WI38 (cell line): Measurements from ENCODE around the gene NPHP4.

Experiments used
- H3K4me3 ChIP-seq: 2 replicates; pipeline ENCODE4 v1.5.1; 2011; ENCODE audit warnings: low read depth, mild to moderate bottlenecking, control low read depth, low read length
- CTCF ChIP-seq: IDR thresholded peaks from 2 replicates; pipeline ENCODE4 v1.5.1; 2012; ENCODE audit warnings: low read depth, mild to moderate bottlenecking, control low read depth, low read length

Gene NPHP4

DNA sequence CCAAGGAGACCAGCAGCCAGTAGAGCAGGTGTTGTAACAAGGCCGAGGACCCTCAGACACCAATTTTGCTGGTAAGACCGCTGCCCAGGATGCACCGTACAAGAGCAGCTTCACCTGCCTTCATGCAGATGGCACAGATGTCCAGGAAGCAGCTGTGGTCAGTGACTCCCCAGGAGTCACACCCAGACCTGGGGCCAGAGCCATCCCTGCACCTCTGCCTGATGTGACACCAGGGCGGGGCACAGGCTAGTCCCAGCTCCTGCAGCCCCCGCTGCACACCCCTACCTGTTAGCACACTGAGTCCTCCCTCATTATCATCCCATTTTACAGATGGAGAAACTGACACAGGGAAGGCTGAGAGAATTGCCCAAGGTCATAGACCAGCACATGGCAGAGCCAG is 37.1 kb upstream of the NPHP4 start:
- no peak for TF ChIP-seq CTCF
- no peak overlapping the region for H3K4me3 ChIP-seq

GRCh38 chr1:6028042-6028850 is 36.0 kb upstream of the NPHP4 start:
- TF ChIP-seq CTCF = no peak
- no peak overlapping the region for H3K4me3 ChIP-seq

DNA sequence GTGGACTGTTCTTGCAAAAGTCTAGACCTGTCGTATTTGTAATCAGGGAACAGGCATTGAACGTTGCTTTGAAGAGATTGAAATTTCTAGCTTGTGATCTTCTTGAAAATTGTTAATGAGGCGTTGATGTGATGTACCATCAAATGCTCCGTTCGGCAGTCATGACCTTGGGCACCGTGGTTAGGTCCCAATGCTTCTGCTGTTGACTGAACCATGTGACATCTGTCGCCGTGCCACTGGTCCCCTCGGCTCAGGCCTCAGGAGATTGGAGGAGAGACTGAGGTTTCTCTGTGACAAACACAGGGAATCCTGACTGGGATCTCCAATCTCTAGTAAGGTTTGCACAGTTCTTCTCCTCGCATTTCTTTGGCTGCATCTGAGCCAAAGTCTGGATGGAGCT is 35.4 kb upstream of the NPHP4 start:
- no peak for TF ChIP-seq CTCF
- H3K4me3 ChIP-seq = no peak overlapping the region

DNA sequence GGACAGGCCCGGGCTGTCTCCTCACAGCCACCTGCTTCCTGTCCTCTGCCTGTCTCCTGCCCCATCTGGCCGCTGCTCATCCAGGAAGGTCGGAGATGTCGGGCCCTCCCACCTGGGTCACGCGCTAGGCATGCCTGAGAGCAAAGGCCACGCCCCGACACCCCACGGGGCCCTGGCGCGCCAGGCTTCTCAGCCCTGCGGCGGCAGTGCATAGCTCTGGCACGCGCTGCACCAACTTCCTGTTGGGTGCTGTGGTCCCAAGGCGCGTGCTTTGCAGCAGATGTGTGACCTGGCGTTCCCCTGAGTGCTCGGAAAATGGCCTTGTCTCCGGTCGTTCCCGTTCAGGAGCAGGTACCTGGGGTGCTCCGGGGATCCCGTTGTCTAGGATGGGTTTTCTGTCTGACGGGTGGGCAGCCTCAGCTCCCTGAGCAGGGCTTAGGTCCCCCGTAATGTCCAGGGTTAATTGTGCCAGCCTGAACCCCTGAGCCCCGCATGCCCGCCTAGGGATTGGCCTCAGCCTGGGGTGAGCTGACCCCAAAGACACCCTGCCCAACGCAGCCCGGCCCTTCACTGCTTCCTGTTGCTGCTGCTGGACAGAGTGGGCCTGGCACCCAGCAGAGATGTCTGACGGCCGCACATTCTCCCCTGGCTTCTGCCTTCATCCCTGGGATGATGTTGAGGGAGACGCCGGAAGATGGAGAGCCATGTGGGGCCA is 34.0 kb upstream of the NPHP4 start:
- TF ChIP-seq CTCF = no peak
- H3K4me3 ChIP-seq = no peak overlapping the region

- no peak for TF ChIP-seq CTCF
- H3K4me3 ChIP-seq = no peak overlapping the region
These were observed 33.3 kb upstream of the NPHP4 start for GRCh38 chr1:6025269-6026094.

DNA sequence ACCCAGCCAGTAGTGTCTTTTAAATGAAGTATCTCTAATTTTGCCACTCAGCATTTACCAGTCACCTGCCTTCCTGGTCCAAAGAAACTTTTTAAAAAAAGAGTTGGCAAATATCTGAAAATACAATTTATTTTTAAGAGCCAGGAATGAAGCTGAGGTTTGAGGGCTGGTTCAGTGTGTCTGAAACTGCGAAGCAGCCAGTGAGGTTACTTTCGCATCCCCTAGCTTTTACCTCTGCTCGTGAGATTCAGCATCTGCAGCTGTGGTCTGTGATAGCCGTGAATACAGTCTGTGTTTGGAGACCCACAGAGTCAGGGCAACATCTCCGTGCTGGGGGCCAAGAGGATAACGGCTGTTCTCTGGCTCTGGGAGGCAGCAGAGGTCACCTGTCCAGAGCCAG is 32.2 kb upstream of the NPHP4 start:
- no peak for TF ChIP-seq CTCF

More for the DNA sequence above, 32.2 kb upstream of the NPHP4 start:
- no peak overlapping the region for H3K4me3 ChIP-seq
